IPS-11a (cell line): ENCODE results near the gene OBI1.

Experiments
- H3K4me3 ChIP-seq: one replicate; pipeline ENCODE4 v1.5.1; 2013; ENCODE audit warnings: low read depth, low read length, control low read depth

The OBI1 gene

GRCh38 chr13:78604782-78605611, 54.0 kb downstream of the OBI1 start:
- no peak overlapping the region for H3K4me3 ChIP-seq

- peak within 1 kb of the TSS; percentile 43 for H3K4me3 ChIP-seq
These were observed 55.6 kb downstream of the OBI1 start, which contains the start of gene POU4F1 for GRCh38 chr13:78603240-78603957. Gene POU4F1, minus strand, starts transcription at chr13:78603552. Its CDS starts 226 bp downstream, at chr13:78603326.

GRCh38 chr13:78602561-78603239, 56.3 kb downstream of the OBI1 start:
- peak overlapping the region; percentile 43 for H3K4me3 ChIP-seq

GRCh38 chr13:78601874-78602560, 56.9 kb downstream of the OBI1 start:
- H3K4me3 ChIP-seq: peak overlapping the region; percentile 30

- peak overlapping the region; percentile 30 for H3K4me3 ChIP-seq
These were observed 57.7 kb downstream of the OBI1 start for GRCh38 chr13:78601124-78601873.

- no peak overlapping the region for H3K4me3 ChIP-seq
These were observed 58.6 kb downstream of the OBI1 start for GRCh38 chr13:78600280-78600883.

- no peak overlapping the region for H3K4me3 ChIP-seq
These were observed 59.2 kb downstream of the OBI1 start for GRCh38 chr13:78599645-78600279.

GRCh38 chr13:78598966-78599644, 59.9 kb downstream of the OBI1 start:
- no peak overlapping the region for H3K4me3 ChIP-seq

GRCh38 chr13:78598116-78598781, 60.7 kb downstream of the OBI1 start:
- H3K4me3 ChIP-seq: no peak overlapping the region

- H3K4me3 ChIP-seq: no peak overlapping the region
These were observed 61.4 kb downstream of the OBI1 start for GRCh38 chr13:78597602-78597932.

GRCh38 chr13:78596736-78597601, 62.0 kb downstream of the OBI1 start:
- H3K4me3 ChIP-seq: no peak overlapping the region

- peak overlapping the region; percentile 25 for H3K4me3 ChIP-seq
These were observed 62.6 kb downstream of the OBI1 start for GRCh38 chr13:78596399-78596735.

- peak overlapping the region; percentile 37 for H3K4me3 ChIP-seq
These were observed 63.2 kb downstream of the OBI1 start for GRCh38 chr13:78595495-78596398.

- no peak overlapping the region for H3K4me3 ChIP-seq
These were observed 64.4 kb downstream of the OBI1 start for GRCh38 chr13:78594456-78594975.

GRCh38 chr13:78593652-78594455, 65.1 kb downstream of the OBI1 start:
- H3K4me3 ChIP-seq: peak overlapping the region; percentile 25
